ENCODE measurements around the gene ZNF76.
A peak's percentile ranks its signal among the peaks of the same experiment; 100 is the strongest.
"Not testable (repeated sequence)": the region's sequence is repeated elsewhere in the genome, so short reads cannot be mapped to it uniquely, and the experiment has no call there.

The ZNF76 gene

GRCh38 chr6:35295521-35296315, 36.2 kb downstream of the ZNF76 start:
- H3K27ac Mint-ChIP-seq = no peak overlapping the region
- H3K4me1 Mint-ChIP-seq (ENCODE audit: low read depth) = peaks cover 28% of the 10 kb centered on the region
- H3K27me3 Mint-ChIP-seq = no peaks in the 10 kb centered on the region
- H3K4me3 Mint-ChIP-seq = no peak overlapping the region
- peaks cover 80% of the 10 kb centered on the region for H3K36me3 Mint-ChIP-seq (ENCODE audit: low read depth)
- DNase-seq = no peak
- no peaks in the 10 kb centered on the region for H3K9me3 Mint-ChIP-seq

- Mint-ChIP-seq H3K27me3 (no peaks in the 10 kb centered on the region), H3K4me3 (peak overlapping the region; percentile 87), H3K4me1 (ENCODE audit: low read depth) (peaks cover 42% of the 10 kb centered on the region), H3K27ac (peak overlapping the region; percentile 99), H3K9me3 (no peaks in the 10 kb centered on the region), H3K36me3 (ENCODE audit: low read depth) (peaks cover 75% of the 10 kb centered on the region)
- no peak for DNase-seq
Measured at GRCh38 chr6:35296931-35297600, 37.5 kb downstream of the ZNF76 start.

DNA sequence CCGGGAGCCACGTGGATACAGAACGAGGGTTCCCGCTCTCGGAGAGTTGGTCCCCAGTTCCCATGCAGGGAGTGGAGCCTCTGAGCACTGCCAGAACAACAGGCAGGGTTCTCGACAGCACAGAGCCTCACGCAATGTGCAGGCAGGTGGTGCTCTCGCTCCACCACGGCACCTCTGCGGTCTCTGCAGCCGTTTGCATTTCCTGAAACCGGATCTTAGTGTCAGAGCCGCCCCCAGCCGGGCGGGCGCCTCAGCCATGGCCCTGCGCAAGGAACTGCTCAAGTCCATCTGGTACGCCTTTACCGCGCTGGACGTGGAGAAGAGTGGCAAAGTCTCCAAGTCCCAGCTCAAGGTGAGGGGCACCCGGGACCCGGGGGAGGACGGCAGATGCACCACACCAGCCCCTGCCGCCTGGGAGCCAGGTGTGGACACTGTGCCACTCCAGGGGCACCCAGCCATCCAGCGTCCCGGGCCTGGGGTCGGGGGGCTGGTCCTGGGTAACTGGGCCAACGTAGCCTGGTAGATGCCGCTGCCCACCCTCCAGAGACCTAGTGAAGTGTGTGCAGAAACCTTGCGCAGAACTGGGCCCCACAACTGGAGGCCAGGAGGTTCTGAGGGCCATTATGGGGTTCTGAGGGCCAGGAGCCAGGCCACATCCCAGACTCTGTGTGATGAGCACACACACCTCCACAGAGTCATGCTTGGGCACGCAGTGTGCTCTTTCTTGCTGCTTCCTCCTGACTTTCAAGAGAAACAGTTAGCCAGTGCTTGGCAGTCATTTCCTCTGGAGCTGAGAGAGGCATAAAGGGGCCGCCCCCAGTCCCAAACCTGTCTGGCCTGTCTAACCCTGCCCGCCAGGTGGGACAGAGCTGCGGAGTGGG, 38.3 kb downstream of the ZNF76 start, which contains the start of gene DEF6:
Gene DEF6, plus strand, starts transcription at position 218 of the 881 bp plus-strand sequence. Its CDS starts 39 bp downstream, at position 257.
- no peaks in the 10 kb centered on the region for H3K27me3 Mint-ChIP-seq
- H3K4me3 Mint-ChIP-seq = peak within 1 kb of the TSS; percentile 87
- H3K9me3 Mint-ChIP-seq = no peaks in the 10 kb centered on the region
- H3K4me1 Mint-ChIP-seq (ENCODE audit: low read depth) = peaks cover 50% of the 10 kb centered on the region
- H3K36me3 Mint-ChIP-seq (ENCODE audit: low read depth) = peaks cover 71% of the 10 kb centered on the region
- H3K27ac Mint-ChIP-seq = peak within 1 kb of the TSS; percentile 99
- peak; percentile 90 for DNase-seq

GRCh38 chr6:35298625-35299140, 39.1 kb downstream of the ZNF76 start:
- Mint-ChIP-seq H3K27me3 (no peaks in the 10 kb centered on the region), H3K27ac (peak overlapping the region; percentile 99), H3K4me3 (peak overlapping the region; percentile 87), H3K9me3 (no peaks in the 10 kb centered on the region), H3K36me3 (ENCODE audit: low read depth) (peaks cover 72% of the 10 kb centered on the region), H3K4me1 (ENCODE audit: low read depth) (peaks cover 58% of the 10 kb centered on the region)
- DNase-seq = peak; percentile 56

DNA sequence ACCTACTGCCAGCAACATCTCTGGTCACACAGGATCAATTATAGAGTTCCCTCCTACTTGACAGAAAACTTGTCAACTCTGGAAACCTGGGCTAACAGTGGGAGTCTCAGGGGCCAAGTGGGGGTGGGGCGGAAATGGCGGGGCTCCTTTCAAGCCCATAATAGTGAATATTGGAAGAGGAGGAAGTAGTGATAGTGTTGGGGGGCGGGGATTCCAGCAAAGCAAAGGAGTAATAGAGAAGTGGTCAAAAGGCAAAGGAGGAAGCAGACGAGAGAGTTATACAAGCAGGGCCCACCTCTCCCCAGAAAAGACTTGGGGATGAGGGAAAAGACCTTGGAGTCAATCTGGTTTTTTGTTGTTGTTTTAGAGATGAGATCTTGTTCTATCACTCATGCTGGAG, 40.1 kb downstream of the ZNF76 start:
- peaks cover 66% of the 10 kb centered on the region for H3K4me1 Mint-ChIP-seq (ENCODE audit: low read depth)
- peak overlapping the region; percentile 99 for H3K27ac Mint-ChIP-seq
- no peaks in the 10 kb centered on the region for H3K27me3 Mint-ChIP-seq
- no peaks in the 10 kb centered on the region for H3K9me3 Mint-ChIP-seq
- no peak for DNase-seq
- peak overlapping the region; percentile 87 for H3K4me3 Mint-ChIP-seq
- peaks cover 71% of the 10 kb centered on the region for H3K36me3 Mint-ChIP-seq (ENCODE audit: low read depth)

DNA sequence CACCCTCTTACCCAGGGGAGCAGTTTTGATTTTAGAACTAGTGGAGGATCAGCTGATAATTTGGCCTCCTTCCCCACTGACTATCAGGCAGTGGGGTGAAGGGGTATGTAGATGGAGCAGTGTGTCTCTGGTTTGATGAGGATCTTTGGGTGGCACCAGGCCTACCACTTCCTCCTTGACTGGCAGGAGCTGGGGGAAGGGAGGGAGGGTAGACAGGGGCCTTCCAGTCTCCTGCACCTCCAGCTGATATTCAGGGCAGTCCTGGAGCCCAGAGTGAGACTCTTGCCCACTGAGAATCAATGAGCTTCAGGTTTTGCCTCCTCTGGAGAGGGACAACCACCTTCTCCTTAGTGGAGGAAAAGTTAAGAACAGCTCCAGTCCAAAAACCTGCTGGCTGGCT, 41.3 kb downstream of the ZNF76 start:
- peak overlapping the region; percentile 87 for H3K4me3 Mint-ChIP-seq
- H3K4me1 Mint-ChIP-seq (ENCODE audit: low read depth) = peaks cover 68% of the 10 kb centered on the region
- peak; percentile 39 for DNase-seq
- no peaks in the 10 kb centered on the region for H3K27me3 Mint-ChIP-seq
- H3K36me3 Mint-ChIP-seq (ENCODE audit: low read depth) = peaks cover 59% of the 10 kb centered on the region
- peak overlapping the region; percentile 99 for H3K27ac Mint-ChIP-seq
- no peaks in the 10 kb centered on the region for H3K9me3 Mint-ChIP-seq

- H3K4me1 Mint-ChIP-seq (ENCODE audit: low read depth) = peaks cover 75% of the 10 kb centered on the region
- peak overlapping the region; percentile 82 for H3K4me3 Mint-ChIP-seq
- peak; percentile 86 for DNase-seq
- no peaks in the 10 kb centered on the region for H3K27me3 Mint-ChIP-seq
- H3K9me3 Mint-ChIP-seq = no peaks in the 10 kb centered on the region
- peak overlapping the region; percentile 99 for H3K27ac Mint-ChIP-seq
- peaks cover 69% of the 10 kb centered on the region for H3K36me3 Mint-ChIP-seq (ENCODE audit: low read depth)
Measured at GRCh38 chr6:35302604-35303241, 43.2 kb downstream of the ZNF76 start.

GRCh38 chr6:35304299-35304698, 44.8 kb downstream of the ZNF76 start:
- Mint-ChIP-seq H3K4me3 (peak overlapping the region; percentile 82), H3K36me3 (ENCODE audit: low read depth) (peaks cover 69% of the 10 kb centered on the region), H3K27me3 (no peaks in the 10 kb centered on the region), H3K27ac (peak overlapping the region; percentile 99), H3K9me3 (no peaks in the 10 kb centered on the region), H3K4me1 (ENCODE audit: low read depth) (peaks cover 78% of the 10 kb centered on the region)
- no peak for DNase-seq

- Mint-ChIP-seq H3K36me3 (ENCODE audit: low read depth) (peaks cover 69% of the 10 kb centered on the region), H3K9me3 (no peaks in the 10 kb centered on the region), H3K4me1 (ENCODE audit: low read depth) (peaks cover 78% of the 10 kb centered on the region), H3K27ac (peak overlapping the region; percentile 50), H3K4me3 (no peak overlapping the region), H3K27me3 (no peaks in the 10 kb centered on the region)
- peak; percentile 48 for DNase-seq
Measured at GRCh38 chr6:35305117-35305516, 45.6 kb downstream of the ZNF76 start.

GRCh38 chr6:35307138-35307537, 47.6 kb downstream of the ZNF76 start:
- Mint-ChIP-seq H3K4me1 (ENCODE audit: low read depth) (peaks cover 78% of the 10 kb centered on the region), H3K36me3 (ENCODE audit: low read depth) (peaks cover 75% of the 10 kb centered on the region), H3K27ac (peak overlapping the region; percentile 57)
- H3K9me3 Mint-ChIP-seq, H3K4me3 Mint-ChIP-seq, H3K27me3 Mint-ChIP-seq, DNase-seq: not testable (repeated sequence)

GRCh38 chr6:35308543-35308942, 49.0 kb downstream of the ZNF76 start:
- not testable (repeated sequence) for DNase-seq, H3K27me3 Mint-ChIP-seq, H3K4me3 Mint-ChIP-seq, H3K9me3 Mint-ChIP-seq
- Mint-ChIP-seq H3K36me3 (ENCODE audit: low read depth) (peaks cover 77% of the 10 kb centered on the region), H3K27ac (peak overlapping the region; percentile 96), H3K4me1 (ENCODE audit: low read depth) (peaks cover 77% of the 10 kb centered on the region)

- peak overlapping the region; percentile 37 for H3K4me3 Mint-ChIP-seq
- H3K4me1 Mint-ChIP-seq (ENCODE audit: low read depth) = peaks cover 79% of the 10 kb centered on the region
- no peaks in the 10 kb centered on the region for H3K9me3 Mint-ChIP-seq
- no peak for DNase-seq
- H3K27ac Mint-ChIP-seq = peak overlapping the region; percentile 96
- H3K27me3 Mint-ChIP-seq = no peaks in the 10 kb centered on the region
- peaks cover 79% of the 10 kb centered on the region for H3K36me3 Mint-ChIP-seq (ENCODE audit: low read depth)
Measured at GRCh38 chr6:35309611-35310264, 50.2 kb downstream of the ZNF76 start.

GRCh38 chr6:35310265-35310831, 50.8 kb downstream of the ZNF76 start:
- peak overlapping the region; percentile 96 for H3K27ac Mint-ChIP-seq
- peak overlapping the region; percentile 37 for H3K4me3 Mint-ChIP-seq
- peaks cover 85% of the 10 kb centered on the region for H3K36me3 Mint-ChIP-seq (ENCODE audit: low read depth)
- no peaks in the 10 kb centered on the region for H3K9me3 Mint-ChIP-seq
- peak; percentile 55 for DNase-seq
- H3K4me1 Mint-ChIP-seq (ENCODE audit: low read depth) = peaks cover 85% of the 10 kb centered on the region
- H3K27me3 Mint-ChIP-seq = no peaks in the 10 kb centered on the region

Data from activated T-cell treated with anti-CD3 and anti-CD28 coated beads, Interleukin-2, amount 50 U/mL, for 24 hours (primary cell).